ENCODE data around the gene GAB2.

DNA sequence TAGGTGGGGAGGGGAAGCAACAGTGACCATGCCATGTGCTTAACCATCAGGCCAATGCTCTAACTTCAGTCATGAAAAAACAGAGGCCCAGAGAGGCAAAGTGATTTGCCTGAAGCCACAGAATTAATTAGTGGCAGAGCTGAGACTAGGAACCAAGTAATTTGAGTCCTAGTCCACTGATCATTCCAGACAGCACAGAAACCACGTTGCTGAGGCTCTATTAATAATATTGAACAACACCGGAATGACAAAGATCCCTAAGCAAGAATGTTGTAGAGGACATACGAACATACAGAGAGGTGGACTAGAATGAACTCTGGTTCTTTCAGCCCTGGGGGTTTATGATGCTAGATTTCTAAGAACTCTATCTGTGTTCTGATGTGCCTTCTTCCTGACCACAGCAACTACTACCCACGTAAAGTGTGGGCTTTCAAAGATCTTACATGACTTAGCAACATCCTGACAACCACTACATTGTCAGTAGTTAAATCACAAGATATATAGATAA lies 92.3 kb downstream of the GAB2 start:
- TF ChIP-seq, protein P1, sequence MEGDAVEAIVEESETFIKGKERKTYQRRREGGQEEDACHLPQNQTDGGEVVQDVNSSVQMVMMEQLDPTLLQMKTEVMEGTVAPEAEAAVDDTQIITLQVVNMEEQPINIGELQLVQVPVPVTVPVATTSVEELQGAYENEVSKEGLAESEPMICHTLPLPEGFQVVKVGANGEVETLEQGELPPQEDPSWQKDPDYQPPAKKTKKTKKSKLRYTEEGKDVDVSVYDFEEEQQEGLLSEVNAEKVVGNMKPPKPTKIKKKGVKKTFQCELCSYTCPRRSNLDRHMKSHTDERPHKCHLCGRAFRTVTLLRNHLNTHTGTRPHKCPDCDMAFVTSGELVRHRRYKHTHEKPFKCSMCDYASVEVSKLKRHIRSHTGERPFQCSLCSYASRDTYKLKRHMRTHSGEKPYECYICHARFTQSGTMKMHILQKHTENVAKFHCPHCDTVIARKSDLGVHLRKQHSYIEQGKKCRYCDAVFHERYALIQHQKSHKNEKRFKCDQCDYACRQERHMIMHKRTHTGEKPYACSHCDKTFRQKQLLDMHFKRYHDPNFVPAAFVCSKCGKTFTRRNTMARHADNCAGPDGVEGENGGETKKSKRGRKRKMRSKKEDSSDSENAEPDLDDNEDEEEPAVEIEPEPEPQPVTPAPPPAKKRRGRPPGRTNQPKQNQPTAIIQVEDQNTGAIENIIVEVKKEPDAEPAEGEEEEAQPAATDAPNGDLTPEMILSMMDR (IDR thresholded peaks at IDR 0.05): no peak
- TF ChIP-seq POLR2A (IDR thresholded peaks at IDR 0.05) (no peak), POLR2AphosphoS5 (IDR thresholded peaks at IDR 0.05) (no peak)

Data from stomach (tissue), 4 donors.